NK-92 (cell line): ENCODE data around the gene INTS3.

Experiments used
- DNase-seq: peaks from one replicate; lab custom pipeline; 2025; ENCODE audit not compliant: unreplicated experiment; lab: John Stamatoyannopoulos, UW

The INTS3 gene

GRCh38 chr1:153794624-153795329 is 66.9 kb downstream of the INTS3 start:
- DNase-seq, result no peak

DNA sequence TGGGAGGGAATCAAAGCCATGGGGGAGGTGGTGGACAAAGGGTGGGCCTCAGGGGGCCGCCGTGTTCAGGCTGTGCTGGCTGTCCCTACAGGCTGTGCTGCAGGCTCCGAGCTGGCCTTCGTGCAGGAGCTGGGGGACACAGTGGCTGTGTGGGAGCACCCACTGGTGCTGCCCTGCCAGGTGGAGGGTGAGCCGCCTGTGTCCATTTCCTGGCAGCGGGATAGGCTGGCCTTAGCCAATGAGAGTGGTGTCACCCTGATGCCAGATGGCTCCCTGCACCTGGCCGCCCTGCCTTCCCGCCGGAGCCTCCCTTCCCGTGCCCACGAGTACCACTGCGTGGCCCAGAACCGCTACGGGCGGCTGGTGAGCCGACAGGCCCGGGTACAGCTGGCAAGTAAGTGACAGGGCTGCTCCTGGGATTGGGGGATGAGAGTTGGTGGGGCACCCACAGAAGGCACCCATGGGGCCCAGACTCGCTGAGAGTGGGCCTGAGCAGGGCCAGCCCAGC is 67.5 kb downstream of the INTS3 start:
- DNase-seq, result no peak

GRCh38 chr1:153795934-153796785 is 68.3 kb downstream of the INTS3 start:
- DNase-seq, result no peak

DNA sequence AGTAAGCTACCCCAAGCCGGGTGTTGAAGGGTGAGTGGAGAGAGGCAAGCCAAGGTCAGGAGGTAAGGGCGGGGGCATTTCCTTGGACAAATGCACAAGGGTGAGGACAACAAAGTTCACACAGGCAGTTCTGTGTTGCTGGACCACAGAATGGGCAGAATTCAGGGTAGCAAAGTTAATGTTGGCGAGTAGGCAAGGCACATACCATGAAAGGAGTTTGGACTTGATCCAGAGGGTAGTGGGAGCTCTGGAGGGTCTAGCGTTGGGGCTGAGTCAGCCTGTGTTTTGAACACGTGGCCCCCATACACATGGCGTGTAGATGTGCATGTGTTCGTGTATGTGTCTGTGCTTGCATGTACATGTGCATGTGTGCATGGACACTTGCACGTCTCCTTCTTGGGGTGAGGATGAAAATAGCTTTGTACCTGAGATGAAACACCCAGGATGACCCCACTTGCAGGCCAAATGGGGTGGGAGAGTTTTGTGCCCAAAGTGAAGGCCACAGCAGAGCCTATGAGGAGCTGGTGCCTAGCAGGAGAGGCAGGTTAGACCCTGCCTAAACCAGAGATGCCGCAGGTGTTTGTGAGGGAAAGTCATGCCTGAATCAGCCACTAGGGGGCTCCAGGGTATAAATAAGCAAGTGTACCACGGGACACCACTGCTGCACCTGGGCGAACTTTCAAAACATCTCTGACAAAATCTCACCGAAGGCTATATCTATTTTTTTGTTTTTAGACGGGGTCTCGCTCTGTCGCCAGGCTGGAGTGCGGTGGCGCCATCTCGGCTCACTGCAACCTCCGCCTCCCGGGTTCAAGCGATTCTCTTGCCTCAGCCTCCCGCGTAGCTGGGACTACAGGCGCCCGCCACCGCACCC is 69.2 kb downstream of the INTS3 start:
- no peak for DNase-seq

DNA sequence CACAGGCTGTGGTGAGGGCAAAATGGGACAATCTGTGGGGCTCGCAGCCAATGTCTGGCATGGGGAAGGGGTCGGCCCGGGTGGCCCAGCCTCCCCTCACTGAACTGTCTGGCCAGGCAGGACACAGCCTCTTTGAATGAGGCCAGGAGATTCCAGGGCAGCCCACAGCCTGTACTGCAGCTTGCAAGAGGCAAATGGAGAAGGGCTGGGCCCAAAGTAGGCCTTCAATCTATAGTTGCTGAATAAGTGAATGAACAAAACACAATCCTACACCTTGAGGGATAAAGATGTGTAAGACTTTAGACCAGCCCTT is 70.6 kb downstream of the INTS3 start:
- DNase-seq, result no peak

DNA sequence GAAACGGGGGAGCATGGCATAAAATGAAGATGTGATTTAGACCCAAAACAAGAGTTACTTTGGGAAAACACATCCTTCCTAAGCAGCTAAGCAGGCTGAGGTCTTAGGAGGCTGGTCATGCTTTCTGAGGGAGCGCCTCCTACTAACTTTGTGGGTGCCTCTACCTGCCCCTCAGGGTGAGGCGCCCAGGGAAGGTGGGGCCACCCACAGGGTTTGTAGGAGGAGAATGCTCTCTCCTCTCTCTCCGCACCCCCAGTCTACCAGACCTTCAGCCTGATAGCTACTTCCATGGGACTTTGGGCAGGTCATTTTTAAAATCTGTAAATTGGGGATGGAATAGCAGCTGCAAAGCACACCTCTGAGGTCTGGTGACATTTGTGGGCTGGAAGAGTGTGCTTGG is 71.2 kb downstream of the INTS3 start:
- no peak for DNase-seq

DNA sequence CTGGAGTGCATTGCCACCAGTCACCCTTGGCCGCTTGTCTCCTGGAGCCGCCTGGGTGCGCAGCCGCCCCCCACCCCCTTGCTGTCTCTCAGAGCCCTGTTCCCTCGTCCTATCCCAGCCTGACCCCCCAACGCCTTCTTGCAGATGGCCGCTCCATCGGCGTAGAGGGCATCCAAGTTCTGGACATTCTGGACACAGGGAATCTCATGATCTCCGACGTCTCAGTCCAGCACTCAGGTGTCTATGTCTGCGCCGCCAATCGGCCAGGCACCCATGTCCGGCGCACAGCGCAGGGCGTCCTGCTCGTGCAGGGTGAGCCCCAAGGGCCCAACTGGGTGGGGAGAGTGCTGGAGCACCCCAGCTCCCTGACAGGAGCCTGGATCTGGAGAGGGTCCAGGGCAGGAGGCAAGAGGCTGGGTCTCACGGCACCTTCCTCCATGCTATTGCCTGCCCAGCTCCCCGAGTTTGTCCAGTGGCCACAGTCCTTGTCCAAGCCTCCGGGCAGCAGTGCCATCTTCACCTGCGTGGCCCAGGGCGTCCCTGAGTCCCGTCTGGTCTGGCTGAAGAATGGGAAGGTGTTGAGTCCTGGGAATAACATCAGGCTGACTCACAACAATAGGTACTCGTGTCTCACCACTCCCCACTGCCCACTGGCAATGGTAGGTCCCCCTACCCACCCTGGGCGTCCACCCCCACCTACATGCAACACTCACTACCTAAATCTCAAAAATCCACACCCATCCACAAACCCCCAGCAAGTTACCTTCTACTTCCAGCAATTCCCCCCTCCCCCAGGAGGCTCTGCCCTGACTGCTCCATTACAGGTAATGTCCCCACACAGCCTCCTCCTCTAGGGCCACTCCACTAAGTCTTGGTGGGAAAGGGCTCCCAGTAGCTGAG is 72.0 kb downstream of the INTS3 start:
- DNase-seq, result no peak

DNA sequence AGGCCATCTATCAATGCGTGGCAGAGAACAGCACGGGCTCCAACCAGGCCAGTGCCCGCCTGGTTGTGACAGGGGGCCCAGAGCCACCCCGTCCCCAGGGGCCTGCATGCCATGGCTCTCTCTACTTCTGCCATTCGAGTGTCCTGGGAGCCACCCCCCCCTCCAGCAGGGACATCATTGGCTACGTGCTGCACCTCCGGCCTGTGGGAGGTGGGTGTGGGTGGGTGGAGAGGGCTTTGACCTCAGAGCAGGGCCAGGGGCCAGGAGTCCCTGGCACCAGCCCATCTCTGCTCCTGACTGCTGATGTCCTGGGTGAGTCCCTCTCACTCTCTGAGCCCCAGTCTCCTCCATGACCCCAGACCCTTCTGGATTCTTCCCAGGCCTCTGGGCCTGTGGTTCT is 72.7 kb downstream of the INTS3 start:
- no peak for DNase-seq

DNA sequence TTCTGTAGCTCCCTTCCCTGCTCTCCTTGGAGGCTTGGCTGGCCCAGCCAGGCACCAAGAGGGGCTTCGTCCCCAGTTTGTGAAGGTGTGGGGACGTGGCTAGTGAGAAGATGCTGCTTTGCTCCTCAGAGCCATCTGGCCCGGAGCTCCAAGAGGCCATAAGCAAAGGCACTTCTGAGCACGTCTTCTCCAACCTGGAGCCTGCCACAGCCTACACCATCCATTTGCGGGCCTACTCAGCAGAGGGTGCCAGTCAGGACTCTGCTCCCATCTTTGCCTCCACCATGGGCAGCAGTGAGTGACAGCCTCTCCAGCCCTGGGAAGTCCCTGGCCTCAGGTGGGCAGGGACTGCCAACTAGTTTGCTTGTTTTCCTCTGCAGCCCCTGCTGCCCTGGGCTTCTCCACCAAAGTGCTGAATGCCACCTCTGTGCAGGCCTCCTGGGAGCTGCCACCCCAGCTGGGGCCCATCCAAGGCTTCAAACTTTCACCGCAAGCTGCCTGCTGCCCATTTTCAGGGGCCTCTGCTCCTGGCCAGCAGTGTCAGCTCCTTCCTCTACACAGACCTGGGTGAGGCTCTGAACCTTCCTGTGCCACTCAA is 73.3 kb downstream of the INTS3 start:
- no peak for DNase-seq

DNA sequence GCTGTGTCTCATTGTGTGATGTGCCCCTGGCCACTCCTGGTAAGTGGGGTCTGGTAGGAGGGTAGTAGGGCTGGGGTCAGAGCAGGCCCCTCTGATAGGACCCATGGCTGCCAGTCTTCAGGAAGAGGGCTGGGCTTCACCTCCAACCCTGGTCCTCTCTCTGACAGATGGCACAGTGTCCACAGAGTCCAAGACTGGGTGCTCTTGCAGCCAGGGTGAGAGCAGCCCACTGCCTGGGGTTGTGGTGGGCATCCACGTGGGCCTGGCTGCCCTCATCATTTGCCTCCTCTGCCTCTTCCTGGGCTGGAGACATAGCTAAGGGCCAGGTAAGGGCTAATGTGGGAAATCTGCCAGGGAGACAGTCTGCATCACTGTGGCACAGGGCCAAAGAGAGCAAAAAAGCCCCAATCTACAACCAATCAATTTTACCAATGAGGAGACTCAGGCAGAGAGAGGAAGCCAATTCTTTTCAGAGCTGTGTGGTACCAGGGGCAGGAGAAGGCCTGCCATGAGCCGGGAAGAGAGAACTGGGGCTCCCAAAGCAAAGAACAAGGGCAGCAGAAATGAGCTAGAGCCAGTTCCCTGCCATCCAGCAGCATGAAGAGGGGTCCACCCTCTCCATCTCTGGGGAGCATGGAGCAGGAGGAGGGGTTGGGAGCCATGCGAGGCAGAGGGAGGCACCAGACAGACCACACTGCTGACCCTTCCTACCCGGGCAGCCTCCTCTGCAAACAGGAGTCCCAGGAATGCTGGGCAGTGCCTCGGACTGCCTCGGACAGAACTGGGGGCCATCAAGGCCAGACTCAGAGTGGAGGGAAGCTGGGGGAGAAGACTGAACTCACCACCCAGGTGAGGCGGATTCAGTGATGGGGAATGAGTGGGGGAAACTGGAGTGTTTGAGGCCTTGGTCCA is 74.2 kb downstream of the INTS3 start:
- no peak for DNase-seq

- no peak for DNase-seq
Measured at GRCh38 chr1:153803470-153804056, 75.7 kb downstream of the INTS3 start.

DNA sequence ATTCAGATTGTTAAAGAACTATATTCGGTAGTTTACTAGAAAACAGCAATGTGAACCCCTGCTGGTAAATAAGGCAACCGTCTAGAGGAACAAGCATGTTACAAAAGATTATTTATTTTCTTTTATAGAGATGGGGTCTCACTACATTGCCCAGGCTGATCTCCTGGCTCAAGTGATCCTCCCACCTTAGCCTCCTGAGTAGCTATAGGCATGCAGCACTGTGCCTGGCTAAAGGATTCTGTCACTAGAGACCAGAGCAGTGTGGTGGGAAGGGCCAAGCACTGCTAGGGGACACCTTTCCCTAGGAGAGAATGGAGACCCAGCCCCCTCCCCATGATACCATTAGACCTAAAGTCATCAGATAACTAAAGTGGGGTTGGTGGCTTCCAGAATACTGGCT is 76.3 kb downstream of the INTS3 start:
- no peak for DNase-seq

DNA sequence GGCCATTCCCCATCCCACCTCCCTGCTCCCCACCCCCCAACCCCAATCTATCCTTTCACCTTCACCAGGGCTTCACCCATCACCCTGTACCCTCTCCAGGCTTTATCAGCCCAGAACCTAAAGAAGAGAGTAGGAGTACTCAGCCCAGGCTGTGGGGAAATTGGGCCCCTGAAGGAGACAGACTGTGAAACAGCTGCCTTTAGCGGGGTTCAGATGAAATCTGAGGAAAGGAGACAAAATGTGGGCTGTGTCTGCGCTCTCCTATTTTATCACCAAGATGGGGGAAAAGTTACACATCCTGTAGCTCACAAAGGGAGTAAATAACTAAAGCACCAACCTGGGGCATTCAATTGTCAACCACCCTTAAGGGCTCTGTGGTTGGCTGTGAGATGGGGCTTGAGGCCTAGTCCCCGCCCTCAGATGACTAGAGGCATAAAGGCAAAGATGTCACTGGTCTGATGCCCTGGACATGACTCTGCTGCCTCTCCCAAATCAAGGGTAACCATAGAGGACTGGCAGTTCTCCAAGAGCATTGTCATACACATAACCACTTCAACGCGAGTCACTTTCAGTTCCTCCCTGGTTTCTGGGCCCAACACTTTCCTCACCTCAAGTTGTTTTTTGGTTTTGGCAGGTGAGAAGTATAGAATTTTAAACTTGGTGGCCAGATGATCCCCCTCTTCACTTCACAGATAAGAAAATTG is 77.3 kb downstream of the INTS3 start:
- no peak for DNase-seq

DNA sequence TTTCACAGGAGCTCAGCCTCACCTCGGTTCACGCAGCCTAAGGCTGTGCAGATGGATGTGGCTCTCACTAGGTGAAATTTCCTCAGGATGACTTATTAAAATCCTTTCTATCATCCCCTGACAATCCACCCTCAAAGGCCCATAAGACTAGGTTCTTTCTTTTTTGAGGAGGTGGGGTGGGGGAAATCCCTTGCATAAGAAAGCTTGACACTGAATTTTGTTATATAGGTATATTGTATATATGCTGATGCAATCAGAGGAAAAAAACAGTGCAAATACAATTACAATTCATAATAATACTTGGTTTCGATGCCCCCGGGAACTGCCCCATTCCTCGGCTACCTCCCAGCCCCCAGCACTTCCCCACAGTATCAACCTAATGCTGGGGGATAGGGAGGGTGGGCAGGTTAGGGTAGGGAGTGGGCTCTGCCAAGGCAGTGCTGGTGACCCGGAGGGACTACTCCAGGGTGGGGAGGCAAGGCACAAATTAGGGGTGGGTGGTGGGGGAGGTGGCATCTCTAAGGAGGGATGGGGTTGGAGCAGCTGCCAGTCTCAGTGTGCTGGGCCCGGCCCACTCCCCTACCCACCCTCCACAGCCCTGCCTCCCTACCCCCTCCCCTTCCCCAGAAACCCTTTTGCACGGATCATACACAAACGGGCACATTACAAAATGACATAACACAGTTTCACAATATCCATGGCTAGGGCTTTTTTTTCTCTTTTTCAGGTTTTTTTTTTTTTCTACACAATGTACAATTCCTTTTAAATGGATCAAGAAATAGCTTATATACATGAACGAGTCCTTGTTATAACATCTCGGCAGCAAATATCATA is 78.3 kb downstream of the INTS3 start:
- DNase-seq, result no peak

- DNase-seq, result no peak
Measured at GRCh38 chr1:153816283-153816889, 88.5 kb downstream of the INTS3 start.

DNA sequence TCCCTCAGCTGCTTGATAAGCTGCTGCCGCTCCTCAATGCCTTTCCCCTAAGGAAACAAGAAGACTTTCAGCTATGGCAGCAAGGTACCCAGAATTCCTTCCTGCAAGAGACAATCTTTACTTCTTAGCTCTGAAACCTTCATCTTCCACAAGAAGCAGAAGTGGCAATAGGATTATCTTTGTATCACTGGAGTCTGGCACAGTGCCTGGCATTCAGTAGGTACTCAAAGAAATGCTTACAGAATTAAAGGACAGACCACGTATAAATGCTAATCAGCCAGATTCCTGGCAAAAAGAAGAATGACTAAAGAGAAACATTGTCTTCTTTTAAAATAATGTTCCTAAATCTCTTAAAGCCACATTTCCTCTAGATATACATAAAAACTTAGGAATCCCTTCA is 91.0 kb downstream of the INTS3 start:
- DNase-seq, result no peak
